Esophagus squamous epithelium (tissue), 5 donors: ENCODE measurements around the gene CARMIL1. TPM values are rescaled to one million over a fixed set of nuclear protein-coding genes. Genes with fewer than 3 reads are reported as not detected.

Source experiments
- DNase-seq: peaks from one replicate; lab custom pipeline; 2025; lab: John Stamatoyannopoulos, UW
- H3K27ac ChIP-seq, 4 donors: fragments of 200-600 bp; sonication (generic); one replicate each; pipeline ENCODE4 v1.5.1; 2016 to 2019; ENCODE audit warnings: mild to moderate bottlenecking in 1 of 4
- H3K27me3 ChIP-seq, 4 donors: fragments of 200-600 bp; sonication (generic); 1 replicate in 3 of 4; 2 replicates in 1 of 4; pipeline versions ENCODE4 v1.5.1 to v1.6.0; 2017 to 2021; ENCODE audit warnings: antibody characterized with exemption in 1 of 4
- H3K36me3 ChIP-seq, 3 donors: fragments of 200-600 bp; sonication (generic); one replicate each; pipeline ENCODE4 v1.5.1; 2016 to 2019
- H3K4me1 ChIP-seq, 3 donors: fragments of 200-600 bp; sonication (generic); one replicate each; pipeline ENCODE4 v1.5.1; 2017 to 2019
- H3K4me3 ChIP-seq, 4 donors: fragments of 200-600 bp; sonication (generic); 1 replicate in 3 of 4; 2 replicates in 1 of 4; pipeline ENCODE4 v1.5.1; 2016 to 2019; ENCODE audit warnings: mild to moderate bottlenecking in 2 of 4, moderate library complexity in 1 of 4
- H3K9me3 ChIP-seq, 3 donors: fragments of 200-600 bp; sonication (generic); one replicate each; pipeline ENCODE4 v1.5.1; 2016 to 2019
- POLR2A ChIP-seq, 4 donors: fragments of 450-650 bp; IDR thresholded peaks; one replicate each; pipeline ENCODE4 v1.6.1; 2017; ENCODE audit warnings: antibody characterized with exemption in 4 of 4, mild to moderate bottlenecking in 4 of 4, moderate library complexity in 3 of 4
- WGBS, 2 donors: methylation state at CpG; one replicate each; pipeline ENCODE4 v1.1.5; 2018; 5-methylcytosine and 5-hydroxymethylcytosine counted together
- intact Hi-C: fragments of 100-400 bp; cut with DNase I; formaldehyde crosslinking; loops from one replicate; pipeline ENCODE4 v1.15.0; 2022
- total RNA-seq, 4 donors: library from RNA; depleted of rRNA; stranded (reverse); fragments of >200 nt; gene quantifications; one replicate each; pipeline ENCODE4 v1.1.0, GENCODE V29; 2016
- TF ChIP-seq, protein P1 (sequence below), 6 experiments: fragments of 450-650 bp in 4 of 6; fragments of 200-600 bp in 2 of 6; sonication (generic) in 2 of 6; IDR thresholded peaks; one replicate each; pipeline ENCODE4 v1.5.1; 2016 to 2019; ENCODE audit warnings: antibody characterized with exemption in 6 of 6, mild to moderate bottlenecking in 4 of 6, moderate library complexity in 4 of 6
- donor health status: DM: yes; HTN: yes; CAD: no.

Gene CARMIL1
- 10 to 100 TPM in 3 of 4 donors, 1 to 10 TPM in 1; 7.2 to 19.7 (median 18.3) TPM for total RNA-seq

DNA sequence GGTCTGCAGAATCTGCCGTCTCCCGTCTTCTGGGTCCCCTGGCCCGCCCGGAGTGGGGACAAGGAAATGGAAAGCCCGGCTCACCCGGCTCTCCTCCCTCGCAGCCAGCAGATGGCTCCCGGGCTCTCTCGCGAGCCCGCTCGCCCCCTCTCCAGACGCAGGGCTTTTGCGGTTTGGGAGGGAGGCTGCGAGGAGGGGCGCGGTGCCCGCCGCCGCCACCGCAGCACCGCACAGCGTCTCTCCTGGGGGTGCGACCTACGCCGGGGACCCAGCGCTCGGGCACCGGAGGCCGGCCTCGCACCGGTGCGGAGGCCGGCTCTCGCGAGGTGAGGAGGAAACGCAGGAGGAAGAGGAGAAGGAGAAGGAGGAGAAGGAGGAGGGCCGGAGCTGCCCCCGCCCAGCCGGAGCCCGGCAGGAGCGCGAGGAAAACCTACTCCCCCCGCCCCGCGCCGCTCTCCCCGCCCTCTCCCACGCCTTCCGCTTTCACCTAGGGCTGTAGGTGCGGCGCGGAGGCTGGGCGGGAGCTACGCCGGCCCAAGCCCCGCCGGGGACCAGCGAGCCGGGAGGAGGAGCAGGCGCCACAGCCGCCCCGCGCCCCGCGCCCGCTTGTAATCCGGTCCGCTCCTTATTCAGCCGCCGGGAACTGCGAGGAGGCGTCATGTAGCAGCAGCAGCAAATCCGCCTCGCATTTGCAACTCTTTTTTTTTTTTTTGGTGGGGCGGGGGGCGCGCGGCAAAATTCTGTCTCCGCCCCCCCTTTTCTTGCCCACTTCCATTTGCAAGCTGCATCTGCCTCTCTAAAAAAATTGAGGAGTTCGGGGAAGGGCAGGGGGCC is at the start of gene CARMIL1:
TSS of gene CARMIL1 (plus strand) at position 461 of the 834 bp plus-strand sequence. CDS start 422 bp downstream, outside the sequence.
- Histone ChIP-seq H3K9me3 (no peaks in the 10 kb centered on the region), H3K4me1 (peaks cover 5 to 44% (median 8%) of the 10 kb centered on the region in 3 donors), H3K36me3 (no peaks in the 10 kb centered on the region), H3K27ac (peak within 1 kb of the TSS; percentile 74 to 90 (median 87)), H3K4me3 (peak within 1 kb of the TSS; percentile 81 to 88 (median 86)), H3K27me3 (peaks cover 0 to 4% (median 0%) of the 10 kb centered on the region in 4 donors)
- no peak for DNase-seq
- peak in 2 of 4 donors; percentile 30 to 74 for TF ChIP-seq POLR2A (IDR thresholded peaks at IDR 0.05)
- TF ChIP-seq, protein P1, sequence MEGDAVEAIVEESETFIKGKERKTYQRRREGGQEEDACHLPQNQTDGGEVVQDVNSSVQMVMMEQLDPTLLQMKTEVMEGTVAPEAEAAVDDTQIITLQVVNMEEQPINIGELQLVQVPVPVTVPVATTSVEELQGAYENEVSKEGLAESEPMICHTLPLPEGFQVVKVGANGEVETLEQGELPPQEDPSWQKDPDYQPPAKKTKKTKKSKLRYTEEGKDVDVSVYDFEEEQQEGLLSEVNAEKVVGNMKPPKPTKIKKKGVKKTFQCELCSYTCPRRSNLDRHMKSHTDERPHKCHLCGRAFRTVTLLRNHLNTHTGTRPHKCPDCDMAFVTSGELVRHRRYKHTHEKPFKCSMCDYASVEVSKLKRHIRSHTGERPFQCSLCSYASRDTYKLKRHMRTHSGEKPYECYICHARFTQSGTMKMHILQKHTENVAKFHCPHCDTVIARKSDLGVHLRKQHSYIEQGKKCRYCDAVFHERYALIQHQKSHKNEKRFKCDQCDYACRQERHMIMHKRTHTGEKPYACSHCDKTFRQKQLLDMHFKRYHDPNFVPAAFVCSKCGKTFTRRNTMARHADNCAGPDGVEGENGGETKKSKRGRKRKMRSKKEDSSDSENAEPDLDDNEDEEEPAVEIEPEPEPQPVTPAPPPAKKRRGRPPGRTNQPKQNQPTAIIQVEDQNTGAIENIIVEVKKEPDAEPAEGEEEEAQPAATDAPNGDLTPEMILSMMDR (IDR thresholded peaks at IDR 0.05) = peak; percentile 49 to 78 (median 70)
- intact Hi-C loops = loop anchor here (5.0 to 10.0 kb wide), 2 partner anchors 213 to 316 kb away; no protein-coding TSS in a partner anchor
- WGBS, 2 donors = 0 to 2% methylated on average over 9 to 35 of the region's 81 CpGs

- WGBS, 2 donors = 52 to 70% methylated on average over 1 of the region's 1 CpG
- no peak overlapping the region for H3K27ac ChIP-seq
- DNase-seq = no peak
- TF ChIP-seq, protein P1 (IDR thresholded peaks at IDR 0.05) = no peak
- TF ChIP-seq POLR2A (IDR thresholded peaks at IDR 0.05) = no peak
- H3K9me3 ChIP-seq = no peaks in the 10 kb centered on the region
- H3K4me3 ChIP-seq = no peak overlapping the region
- no peaks in the 10 kb centered on the region for H3K4me1 ChIP-seq
- intact Hi-C loops = no loop called here
- no peaks in the 10 kb centered on the region for H3K27me3 ChIP-seq
- no peaks in the 10 kb centered on the region for H3K36me3 ChIP-seq
Observed at GRCh38 chr6:25229671-25230321, 49.4 kb upstream of the CARMIL1 start.

- H3K4me3 ChIP-seq = no peak overlapping the region
- DNase-seq = no peak
- H3K27me3 ChIP-seq = no peaks in the 10 kb centered on the region
- intact Hi-C loops = no loop called here
- H3K27ac ChIP-seq = no peak overlapping the region
- 70 to 75% methylated on average over 13 of the region's 13 CpGs for WGBS, 2 donors
- TF ChIP-seq POLR2A (IDR thresholded peaks at IDR 0.05) = no peak
- no peaks in the 10 kb centered on the region for H3K9me3 ChIP-seq
- H3K4me1 ChIP-seq = no peaks in the 10 kb centered on the region
- H3K36me3 ChIP-seq = no peaks in the 10 kb centered on the region
Observed at GRCh38 chr6:25232479-25232878, 46.7 kb upstream of the CARMIL1 start.

DNA sequence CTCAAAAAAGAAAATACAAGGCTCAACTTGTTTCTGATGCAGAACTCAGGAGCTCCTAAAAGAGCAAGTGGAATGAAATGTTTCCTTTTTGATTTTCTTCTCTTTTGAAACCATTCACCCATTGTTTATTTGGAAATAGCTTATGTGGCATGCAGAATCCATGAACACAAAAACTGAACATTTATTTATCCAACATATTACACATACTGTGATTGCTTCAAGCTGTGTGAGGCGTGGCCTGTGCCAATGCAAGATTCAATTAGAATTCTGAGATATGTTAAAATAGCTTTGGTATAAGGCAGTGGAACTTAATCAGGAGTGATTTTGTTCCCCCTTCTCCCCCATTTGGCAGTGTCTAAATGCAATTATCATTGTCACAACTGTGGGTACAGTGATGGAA is 45.9 kb upstream of the CARMIL1 start:
- no peaks in the 10 kb centered on the region for H3K36me3 ChIP-seq
- no peaks in the 10 kb centered on the region for H3K27me3 ChIP-seq
- no peak for TF ChIP-seq POLR2A (IDR thresholded peaks at IDR 0.05)
- TF ChIP-seq, protein P1 (IDR thresholded peaks at IDR 0.05) = no peak
- no peak overlapping the region for H3K27ac ChIP-seq
- intact Hi-C loops = no loop called here
- H3K4me1 ChIP-seq = no peaks in the 10 kb centered on the region
- no peak overlapping the region for H3K4me3 ChIP-seq
- no peak for DNase-seq
- WGBS, 2 donors = 67 to 71% methylated on average over 1 of the region's 1 CpG
- H3K9me3 ChIP-seq = no peaks in the 10 kb centered on the region

GRCh38 chr6:25237579-25237978 is 41.6 kb upstream of the CARMIL1 start:
- no peak overlapping the region for H3K27ac ChIP-seq
- no peaks in the 10 kb centered on the region for H3K27me3 ChIP-seq
- WGBS, 2 donors = 76 to 82% methylated on average over 3 of the region's 3 CpGs
- intact Hi-C loops = no loop called here
- H3K36me3 ChIP-seq = no peaks in the 10 kb centered on the region
- TF ChIP-seq POLR2A (IDR thresholded peaks at IDR 0.05) = no peak
- TF ChIP-seq, protein P1 (IDR thresholded peaks at IDR 0.05) = no peak
- no peak overlapping the region for H3K4me3 ChIP-seq
- H3K9me3 ChIP-seq = no peaks in the 10 kb centered on the region
- no peak for DNase-seq
- peaks cover 0 to 8% (median 0%) of the 10 kb centered on the region in 3 donors for H3K4me1 ChIP-seq
